Hematopoietic multipotent progenitor cell (in vitro differentiated cells): ENCODE measurements around the gene ERF. TPM values are rescaled to one million over a fixed set of nuclear protein-coding genes. Genes with fewer than 3 reads are reported as not detected.

Experiments used
- DNase-seq, 3 donors: peaks; one replicate each; pipeline ENCODE4 v3.0.0-alpha.2; 2011 to 2015; ENCODE audit warnings: low read depth in 2 of 3, low spot score in 2 of 3
- total RNA-seq: library from RNA; depleted of rRNA; stranded (reverse); fragments of >200 nt; gene quantifications from one replicate; pipeline ENCODE4 v1.2.3, GENCODE V29; 2012

Gene ERF
- total RNA-seq, 1 donor, result 39.0 TPM

GRCh38 chr19:42219812-42220750 is 34.8 kb downstream of the ERF start, which contains the start of gene ZNF526:
ZNF526 (plus strand) TSS chr19:42220312; CDS start chr19:42224404, 4,092 bp downstream.
- DNase-seq, result peak; percentile 91 to 98 (median 98)

DNA sequence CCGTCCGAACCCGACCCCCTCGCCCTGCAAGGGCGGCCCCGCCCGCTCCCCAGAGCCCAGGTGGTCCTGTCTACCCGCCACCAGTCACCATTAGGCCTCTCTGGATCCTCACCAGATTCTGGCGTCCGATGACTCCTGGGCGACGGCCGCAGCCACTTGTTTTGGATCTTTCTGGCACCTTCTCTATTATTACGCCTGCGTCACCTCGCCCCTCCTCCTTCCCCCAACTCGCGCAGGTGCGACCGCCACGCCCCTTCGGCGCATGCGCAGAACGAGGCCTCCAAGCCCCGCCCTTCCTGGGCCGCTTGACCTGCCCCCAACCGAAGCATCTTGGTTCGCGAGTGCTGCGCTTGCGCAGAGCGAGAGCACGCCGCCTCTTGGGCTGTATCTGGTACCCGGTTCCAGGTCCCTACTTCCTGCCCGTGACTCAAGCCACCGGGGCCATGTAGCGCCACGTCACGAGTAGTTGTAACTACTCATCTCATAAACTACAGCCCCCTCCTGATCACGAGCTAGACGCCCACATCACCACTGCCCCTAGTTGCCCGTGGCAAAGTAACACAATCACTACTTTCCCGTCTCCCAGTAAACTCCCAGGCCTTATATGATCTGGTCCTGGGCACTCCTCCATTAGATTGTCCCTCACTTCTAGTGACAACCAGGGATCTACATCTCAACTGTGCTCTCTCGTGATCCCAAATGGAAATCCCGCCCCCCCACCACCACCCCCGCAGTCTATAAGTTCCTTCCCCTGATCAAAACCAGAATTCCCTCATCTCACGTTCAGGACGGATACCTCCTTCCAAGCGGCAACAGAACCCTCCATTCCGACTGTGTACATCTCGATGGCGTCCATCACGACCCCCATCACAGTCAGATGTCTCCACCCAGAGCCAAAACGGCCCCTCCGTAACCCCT is 37.1 kb downstream of the ERF start, which contains the start of gene DEDD2:
Gene DEDD2, minus strand, starts transcription at position 158 of the 918 bp plus-strand sequence. CDS start 670 bp downstream, outside the sequence.
- peak; percentile 99 for DNase-seq

- DNase-seq, result peak in 1 of 3 donors; percentile 44
Measured at GRCh38 chr19:42216653-42217519, 38.0 kb downstream of the ERF start.

DNA sequence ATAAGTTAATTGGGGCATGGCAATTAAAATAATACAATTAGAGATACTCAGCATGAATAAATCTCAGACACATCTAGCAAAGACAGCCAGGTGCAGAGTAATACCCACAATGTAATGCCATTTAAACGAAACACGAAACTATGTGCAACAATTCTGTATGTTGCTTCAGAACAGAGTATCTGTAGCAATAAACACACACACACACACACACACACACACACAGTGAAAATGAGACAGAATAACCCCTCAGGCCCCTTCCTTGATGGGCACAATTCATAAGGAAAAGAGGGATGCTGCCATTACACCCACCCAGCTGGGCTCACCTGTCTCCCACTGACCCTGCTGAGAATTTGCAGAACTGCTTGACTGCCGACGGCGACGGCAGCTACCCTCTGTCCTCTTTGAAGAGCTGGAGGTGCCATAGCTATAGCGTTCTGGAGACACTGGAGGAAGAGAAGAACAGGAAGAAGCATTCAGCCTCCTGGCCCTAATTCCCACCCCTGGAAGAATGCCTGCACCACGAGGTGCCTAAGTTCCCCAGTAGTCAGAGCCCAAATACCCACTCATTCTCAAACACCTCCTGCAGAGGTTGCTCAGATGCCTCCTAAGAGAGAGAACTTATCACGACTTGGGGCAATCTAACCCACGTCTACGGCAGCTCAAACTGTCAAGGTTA is 40.0 kb downstream of the ERF start:
- DNase-seq, result no peak

DNA sequence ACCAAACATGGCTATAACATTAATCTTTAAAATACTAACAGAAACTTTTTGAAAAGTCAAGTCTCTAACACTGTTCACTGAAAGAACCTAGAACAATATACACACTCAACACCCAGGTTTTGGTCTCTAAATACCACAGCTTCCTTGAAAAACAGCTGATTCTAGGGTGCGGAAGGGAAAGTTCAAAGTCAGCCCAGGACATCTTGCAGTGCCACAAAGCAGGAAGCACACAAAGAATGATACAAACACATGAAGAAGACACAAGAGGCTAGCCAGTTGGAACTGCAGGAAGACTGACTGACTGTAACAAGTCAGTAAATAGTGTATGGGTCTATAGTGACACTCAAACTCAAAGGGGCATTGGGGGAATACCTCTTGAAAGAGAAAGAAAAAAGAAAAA is 42.0 kb downstream of the ERF start:
- DNase-seq, result no peak

- no peak for DNase-seq
Measured at GRCh38 chr19:42208612-42209011, 46.3 kb downstream of the ERF start.

DNA sequence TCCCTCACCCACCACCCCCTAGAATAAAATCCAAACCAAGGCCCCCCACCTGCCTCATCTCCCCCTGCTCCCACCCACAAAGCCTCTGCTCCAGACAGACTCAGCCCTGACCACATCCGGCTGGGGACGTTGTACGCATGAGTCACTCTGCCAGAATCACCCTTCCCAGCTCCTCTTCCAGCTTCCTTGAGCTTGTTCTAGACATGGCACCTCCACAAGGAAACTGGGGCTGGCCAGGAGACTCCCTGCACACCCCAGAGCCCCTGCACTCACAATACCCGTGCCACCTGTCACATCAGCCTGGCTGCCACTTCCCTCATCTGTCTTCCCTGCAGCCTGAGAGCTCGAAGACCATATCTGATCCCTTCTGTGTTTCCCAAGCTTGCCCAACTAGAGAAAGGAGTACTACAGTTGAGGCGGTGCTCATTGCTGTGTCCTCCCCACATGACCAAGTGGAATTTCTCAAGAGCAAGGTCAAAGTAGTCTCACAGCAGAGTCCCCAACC is 47.1 kb downstream of the ERF start:
- no peak for DNase-seq

- DNase-seq, result no peak
Measured at GRCh38 chr19:42206871-42207755, 47.8 kb downstream of the ERF start.

DNA sequence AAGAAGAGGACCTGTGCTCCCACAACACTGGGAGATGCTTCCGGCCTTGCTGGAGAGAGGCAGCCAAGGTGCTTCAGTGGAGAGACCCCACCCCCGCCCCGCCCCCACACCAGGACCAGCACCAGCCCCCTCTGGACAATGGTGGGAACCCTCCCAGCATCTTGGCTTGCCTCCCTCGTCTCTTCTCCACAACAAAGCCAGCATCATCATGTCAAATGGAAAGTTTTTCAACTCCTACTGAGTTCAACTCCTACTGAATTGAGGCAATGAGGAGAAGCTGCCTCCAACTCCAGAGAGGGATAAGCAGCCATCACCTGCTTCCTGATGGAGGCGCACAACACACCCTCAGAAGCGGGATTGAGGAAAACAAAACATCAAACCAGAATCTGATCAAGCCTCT is 50.3 kb downstream of the ERF start:
- no peak for DNase-seq

DNA sequence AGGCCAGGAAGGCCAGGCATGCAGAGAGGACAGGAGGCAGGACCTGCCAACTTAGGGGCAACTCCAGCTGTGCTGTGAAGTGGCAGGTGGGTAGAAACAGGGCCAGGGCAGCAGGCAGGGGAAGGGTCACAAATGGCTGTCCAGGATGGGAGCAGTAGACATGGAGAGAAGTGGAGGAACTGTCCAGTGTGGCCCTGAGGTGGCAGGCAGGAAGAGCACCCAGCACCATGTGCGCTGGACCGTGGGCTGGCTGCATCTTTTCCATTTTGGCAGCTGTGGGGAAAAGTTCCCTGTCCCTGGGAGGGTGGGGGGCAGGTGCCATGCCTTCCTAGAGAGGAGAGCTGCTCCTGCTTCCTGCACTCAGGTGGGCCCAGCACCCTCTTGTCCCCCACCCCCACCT is 51.2 kb downstream of the ERF start:
- no peak for DNase-seq

- DNase-seq, result no peak
Measured at GRCh38 chr19:42202290-42202880, 52.5 kb downstream of the ERF start.

- peak in 2 of 3 donors; percentile 82 to 89 for DNase-seq
Measured at GRCh38 chr19:42201489-42202289, 53.2 kb downstream of the ERF start.

DNA sequence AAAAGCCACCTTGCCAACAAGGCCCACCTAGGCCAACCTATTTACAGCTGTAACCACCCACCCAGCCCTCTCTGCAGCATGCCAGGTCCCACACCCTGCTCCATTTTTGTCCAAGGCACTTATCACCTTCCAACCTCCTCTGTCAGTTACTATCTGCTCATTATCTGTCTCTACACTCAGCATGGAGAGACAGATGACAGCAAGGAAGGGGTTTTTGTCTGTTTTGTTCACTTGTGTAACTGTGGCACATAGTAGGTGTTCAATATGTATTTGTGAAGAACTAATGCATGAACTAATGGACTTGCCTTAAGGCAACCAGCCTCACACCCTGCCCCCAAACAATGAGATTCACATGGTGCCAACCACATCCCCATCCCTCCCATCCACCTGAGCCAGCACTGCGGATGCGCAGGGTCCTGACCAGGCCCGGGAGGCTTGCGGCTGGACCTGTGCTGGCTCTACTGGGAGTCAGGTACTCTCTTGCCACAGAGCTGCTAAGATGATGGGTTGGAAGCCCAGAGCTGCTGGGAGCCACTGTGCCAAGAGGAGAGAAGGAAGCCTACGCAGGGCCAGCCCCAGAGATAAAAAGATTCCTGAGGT is 54.7 kb downstream of the ERF start:
- no peak for DNase-seq

DNA sequence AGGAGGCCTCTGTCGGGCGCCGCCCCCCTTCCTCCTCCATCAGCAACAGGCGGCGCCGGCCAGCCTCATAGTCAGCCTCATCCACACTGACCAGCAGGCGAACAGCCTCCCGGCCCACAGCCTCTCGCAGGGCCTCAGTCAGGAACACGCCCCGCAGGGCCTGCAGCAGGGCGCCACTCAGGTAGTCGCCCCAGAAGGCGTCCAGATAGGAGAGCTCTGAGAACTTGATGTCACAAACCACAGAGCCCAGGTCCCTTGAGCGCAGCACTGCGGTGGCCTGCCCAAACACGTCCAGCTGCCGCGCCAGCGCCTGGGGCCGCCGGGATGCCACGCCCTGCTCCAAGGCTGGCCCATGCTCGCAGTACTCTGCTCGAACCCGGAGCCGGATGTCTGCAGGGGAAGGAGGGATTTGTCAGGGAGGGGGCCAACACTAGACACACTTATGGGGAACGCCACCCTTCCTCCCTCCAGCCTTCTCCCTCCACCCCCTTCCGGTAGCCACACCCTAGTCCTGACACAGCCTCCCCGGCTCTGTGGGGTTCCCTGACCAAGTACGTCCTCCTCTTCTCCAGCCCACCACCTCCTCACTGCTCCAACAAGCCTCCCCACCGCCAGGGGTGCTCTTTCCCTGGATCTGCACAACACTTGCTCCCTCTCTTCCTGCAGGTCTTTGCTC is 55.4 kb downstream of the ERF start:
- DNase-seq, result peak in 2 of 3 donors; percentile 63 to 65

GRCh38 chr19:42198676-42199439 is 56.1 kb downstream of the ERF start:
- DNase-seq, result peak in 2 of 3 donors; percentile 73 to 86
